Left cardiac atrium (tissue), 4 donors: ENCODE results near the gene BMI1. TPM values are rescaled to one million over a fixed set of nuclear protein-coding genes. Genes with fewer than 3 reads are reported as not detected.

Experiments
- ATAC-seq, 2 donors: fragments of 200-7000 bp; cut with Tn5 transposase; one replicate each; pipeline ENCODE4 v1.9.1; 2020; ENCODE audit warnings: mild to moderate bottlenecking in 2 of 2, moderate library complexity in 2 of 2
- DNase-seq: peaks from one replicate; pipeline ENCODE4 v3.0.0-alpha.2; 2020
- intact Hi-C, 2 donors: fragments of 100-400 bp; cut with DNase I; formaldehyde crosslinking; loops; one replicate each; pipeline versions ENCODE4 v1.14.1 to v1.15.1; 2022 to 2023
- total RNA-seq, 2 donors: library from RNA; stranded (reverse); fragmentation: NEBNext Ultra II Directional; extraction: Animal tissue kit (Norgen Biotek cat#: 25700); gene quantifications; one replicate each; pipeline ENCODE4 v1.2.1, GENCODE V29; 2021
- donor health status: DM: no; HTN: yes; CAD: no.
- donor health status: DM: no; HTN: yes; CAD: no; lungs with severe emphysema.
- donor health status: DM: yes; HTN: yes; CAD: no.
- donor health status: Dilated cardiomyopathy.

BMI1 gene
- total RNA-seq, 2 donors from 2014 or later: 39.9 to 40.5 TPM

DNA sequence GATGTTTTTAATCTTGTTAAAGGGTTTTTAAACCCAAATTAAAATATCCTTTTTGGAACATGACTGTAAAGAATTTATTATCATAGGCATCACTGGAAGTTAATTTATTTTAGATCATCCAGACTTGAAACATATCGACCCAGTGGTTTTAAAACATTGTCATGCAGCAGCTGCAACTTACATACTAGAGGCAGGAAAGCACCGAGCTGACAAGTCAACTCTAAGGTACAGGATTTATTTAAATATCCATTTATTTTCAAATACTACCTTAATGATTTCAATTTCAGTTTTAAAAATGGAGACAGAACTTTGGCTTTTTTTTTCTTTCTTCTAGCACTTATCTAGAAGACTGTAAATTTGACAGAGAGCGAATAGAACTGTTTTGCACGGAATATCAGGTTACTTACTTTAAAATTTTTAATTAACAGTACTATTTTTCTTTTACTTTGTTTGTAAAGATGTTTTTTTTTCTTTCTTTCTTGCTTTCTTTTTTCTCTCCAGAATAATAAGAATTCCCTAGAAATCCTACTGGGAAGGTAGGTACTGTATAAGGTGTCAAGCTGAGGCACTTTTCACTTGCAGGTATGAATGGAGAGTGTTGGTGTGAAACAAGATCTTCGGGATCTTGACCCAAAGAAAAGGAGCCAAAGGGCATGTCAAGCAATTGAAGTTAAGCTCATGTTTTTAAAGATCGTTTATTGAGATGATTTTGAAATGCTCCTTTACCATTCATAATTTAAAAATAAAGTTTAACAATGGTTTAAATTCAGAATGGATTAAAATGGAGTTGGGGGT, 2.9 kb upstream of the BMI1 start:
- DNase-seq (no peak), ATAC-seq (no peak)
- intact Hi-C loops: loop anchor here (5.0 to 10.0 kb wide), 4 partner anchors 63 to 313 kb away; partner anchors contain the start of gene DNAJC1 (in 1 of the 2)

- DNase-seq: no peak
- intact Hi-C loops: loop anchor here (5.0 to 10.0 kb wide), 4 partner anchors 64 to 314 kb away; partner anchors contain the start of gene DNAJC1 (in 1 of the 2)
- no peak for ATAC-seq
Observed at GRCh38 chr10:22318772-22319171, 2.1 kb upstream of the BMI1 start.

GRCh38 chr10:22319547-22319979, 1.3 kb upstream of the BMI1 start:
- DNase-seq: no peak
- intact Hi-C loops: loop anchor here (5.0 to 10.0 kb wide), 4 partner anchors 65 to 315 kb away; partner anchors contain the start of gene DNAJC1 (in 1 of the 2)
- ATAC-seq: no peak

DNA sequence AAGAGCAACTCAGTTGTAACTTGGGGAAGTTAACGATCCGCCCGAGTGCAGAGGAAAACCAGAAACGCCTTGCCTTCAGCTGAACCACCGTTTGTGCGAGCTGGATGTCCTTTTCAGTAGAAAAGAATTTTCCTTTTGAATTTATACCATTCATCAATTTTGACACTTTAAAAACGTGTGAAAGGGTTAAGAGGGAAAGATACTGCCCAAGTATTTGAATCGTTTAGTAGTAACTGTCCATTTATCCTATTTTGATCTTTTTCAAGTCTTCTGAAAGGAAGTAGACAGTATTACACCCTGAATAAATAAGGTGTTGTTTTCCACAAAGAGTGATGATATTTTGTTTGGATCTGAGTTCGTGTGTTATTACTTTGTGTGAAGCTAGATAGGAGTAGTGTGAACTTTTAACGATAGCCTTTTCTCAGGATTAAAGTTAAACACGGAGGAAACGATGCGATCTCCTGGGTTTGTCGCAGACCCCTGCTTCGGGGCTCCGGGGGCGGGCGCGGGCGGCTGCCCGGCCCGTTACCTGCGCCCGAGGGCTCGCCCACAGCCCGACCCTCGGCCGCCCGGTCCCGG, 830 bp upstream of the BMI1 start:
- intact Hi-C loops: loop anchor here (5.0 to 10.0 kb wide), 4 partner anchors 65 to 315 kb away; partner anchors contain the start of gene DNAJC1 (in 1 of the 2)
- ATAC-seq (no peak), DNase-seq (no peak)

DNA sequence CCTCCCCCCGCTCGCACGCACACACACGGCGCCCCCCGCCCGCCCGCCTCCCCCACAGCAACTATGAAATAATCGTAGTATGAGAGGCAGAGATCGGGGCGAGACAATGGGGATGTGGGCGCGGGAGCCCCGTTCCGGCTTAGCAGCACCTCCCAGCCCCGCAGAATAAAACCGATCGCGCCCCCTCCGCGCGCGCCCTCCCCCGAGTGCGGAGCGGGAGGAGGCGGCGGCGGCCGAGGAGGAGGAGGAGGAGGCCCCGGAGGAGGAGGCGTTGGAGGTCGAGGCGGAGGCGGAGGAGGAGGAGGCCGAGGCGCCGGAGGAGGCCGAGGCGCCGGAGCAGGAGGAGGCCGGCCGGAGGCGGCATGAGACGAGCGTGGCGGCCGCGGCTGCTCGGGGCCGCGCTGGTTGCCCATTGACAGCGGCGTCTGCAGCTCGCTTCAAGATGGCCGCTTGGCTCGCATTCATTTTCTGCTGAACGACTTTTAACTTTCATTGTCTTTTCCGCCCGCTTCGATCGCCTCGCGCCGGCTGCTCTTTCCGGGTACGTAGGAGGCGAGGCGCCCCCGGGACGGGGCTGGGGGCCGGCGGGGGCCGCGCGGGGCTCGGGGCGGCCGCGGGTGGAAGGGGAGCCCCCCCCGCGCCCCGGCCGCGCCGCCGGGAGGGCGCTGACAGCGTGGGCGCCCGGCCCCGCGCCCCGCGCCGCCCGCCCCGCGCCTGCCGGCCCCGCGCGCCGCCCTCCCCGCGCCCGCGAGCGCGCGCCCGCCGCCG, 441 bp downstream of the BMI1 start:
- peak; percentile 39 to 56 for ATAC-seq
- DNase-seq: peak; percentile 72
- intact Hi-C loops: no loop called here

- DNase-seq (peak; percentile 52), ATAC-seq (no peak)
- intact Hi-C loops: no loop called here
Observed at GRCh38 chr10:22321924-22322640, 1.2 kb downstream of the BMI1 start.

- intact Hi-C loops: no loop called here
- DNase-seq (no peak), ATAC-seq (no peak)
Observed at GRCh38 chr10:22322641-22323160, 1.8 kb downstream of the BMI1 start.

DNA sequence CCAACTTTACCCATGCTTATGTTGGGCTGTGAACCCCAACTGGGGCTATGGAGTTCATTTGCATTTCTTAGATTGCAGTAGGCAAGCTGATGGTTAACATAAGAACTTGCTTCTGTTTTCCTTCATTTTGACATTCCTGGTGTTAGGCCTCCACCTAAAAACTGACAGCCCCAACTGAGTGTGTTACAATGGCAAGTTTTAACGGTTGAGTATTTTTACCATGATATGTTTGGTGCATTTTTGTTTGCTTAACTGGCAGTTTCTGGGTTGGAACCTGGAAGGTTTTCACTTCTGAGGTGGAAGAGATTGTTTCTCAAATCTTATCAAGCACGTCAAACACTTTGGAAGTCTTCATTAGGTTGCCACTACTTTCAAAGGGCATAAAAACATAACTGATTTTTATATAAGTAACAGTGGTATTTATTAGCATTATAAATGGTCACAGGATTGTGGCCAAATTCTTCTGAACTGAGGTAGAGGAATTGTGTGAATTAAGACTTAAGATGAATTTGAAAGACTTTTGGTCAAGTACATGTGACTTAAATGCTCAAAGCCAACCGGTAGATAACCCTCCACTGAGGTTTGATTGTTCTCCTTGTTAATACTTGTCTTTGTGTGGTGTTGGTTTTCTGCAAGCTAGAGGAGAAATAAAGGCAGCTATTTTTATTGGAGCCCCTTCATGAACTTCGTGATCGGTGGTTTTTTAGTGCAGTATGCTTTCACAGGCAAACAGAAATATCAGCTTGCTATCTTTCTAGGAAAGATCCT, 2.8 kb downstream of the BMI1 start:
- intact Hi-C loops: no loop called here
- DNase-seq (no peak), ATAC-seq (no peak)

GRCh38 chr10:22324413-22324812, 3.5 kb downstream of the BMI1 start:
- no peak for ATAC-seq
- no peak for DNase-seq
- intact Hi-C loops: no loop called here

- intact Hi-C loops: no loop called here
- DNase-seq (no peak), ATAC-seq (no peak)
Observed at GRCh38 chr10:22324893-22325271, 4.0 kb downstream of the BMI1 start.

- DNase-seq (peak; percentile 84), ATAC-seq (peak; percentile 29 to 65)
- intact Hi-C loops: no loop called here
Observed at GRCh38 chr10:22325272-22326144, 4.6 kb downstream of the BMI1 start.

GRCh38 chr10:22326145-22326702, 5.3 kb downstream of the BMI1 start:
- intact Hi-C loops: no loop called here
- DNase-seq (no peak), ATAC-seq (no peak)

DNA sequence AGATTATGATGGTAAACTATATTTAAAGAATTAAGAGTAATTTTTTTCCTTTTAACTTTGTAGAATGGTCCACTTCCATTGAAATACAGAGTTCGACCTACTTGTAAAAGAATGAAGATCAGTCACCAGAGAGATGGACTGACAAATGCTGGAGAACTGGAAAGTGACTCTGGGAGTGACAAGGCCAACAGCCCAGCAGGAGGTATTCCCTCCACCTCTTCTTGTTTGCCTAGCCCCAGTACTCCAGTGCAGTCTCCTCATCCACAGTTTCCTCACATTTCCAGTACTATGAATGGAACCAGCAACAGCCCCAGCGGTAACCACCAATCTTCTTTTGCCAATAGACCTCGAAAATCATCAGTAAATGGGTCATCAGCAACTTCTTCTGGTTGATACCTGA, 8.3 kb downstream of the BMI1 start:
- ATAC-seq (no peak), DNase-seq (no peak)
- intact Hi-C loops: no loop called here

GRCh38 chr10:22332116-22332692, 11.3 kb downstream of the BMI1 start:
- ATAC-seq (no peak), DNase-seq (no peak)
- intact Hi-C loops: no loop called here

DNA sequence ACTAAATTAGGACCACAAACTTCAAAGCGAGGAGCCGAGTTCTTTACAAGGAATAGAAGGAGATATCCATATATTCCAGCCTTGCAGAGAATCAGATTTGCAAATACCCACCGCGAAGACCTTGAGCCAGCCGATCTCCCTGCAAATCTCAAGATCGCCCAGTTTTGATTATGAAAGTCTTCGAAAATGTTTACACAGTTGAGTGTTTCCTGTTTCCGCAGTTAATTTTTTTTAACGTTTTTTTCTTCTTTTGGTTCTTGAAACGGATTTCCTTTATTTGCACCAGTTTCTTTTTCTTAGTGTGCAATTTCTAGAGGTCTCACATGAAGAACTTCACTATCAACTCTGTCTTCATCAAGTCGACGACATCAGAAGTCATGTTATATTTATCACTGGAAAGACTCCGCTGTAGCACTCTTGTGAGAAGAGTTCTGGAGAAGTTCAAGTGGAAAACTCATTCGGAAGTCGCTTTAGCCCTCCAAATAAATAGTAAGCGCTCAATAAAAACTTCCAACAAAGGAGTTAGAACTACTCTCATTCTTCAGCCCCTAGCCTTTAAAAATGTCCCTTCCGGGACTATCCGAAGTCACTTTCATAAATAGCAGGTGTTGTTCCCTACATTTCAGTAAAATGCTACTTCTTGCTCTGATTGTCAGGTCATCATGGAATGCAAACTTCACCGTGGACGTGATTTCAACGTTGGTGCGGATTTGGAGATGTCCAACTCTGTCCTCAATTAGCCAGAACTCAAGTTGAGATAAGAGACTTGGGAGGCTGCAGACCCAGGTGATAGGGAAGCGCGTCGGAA, 12.5 kb downstream of the BMI1 start:
- intact Hi-C loops: no loop called here
- DNase-seq (no peak), ATAC-seq (no peak)

DNA sequence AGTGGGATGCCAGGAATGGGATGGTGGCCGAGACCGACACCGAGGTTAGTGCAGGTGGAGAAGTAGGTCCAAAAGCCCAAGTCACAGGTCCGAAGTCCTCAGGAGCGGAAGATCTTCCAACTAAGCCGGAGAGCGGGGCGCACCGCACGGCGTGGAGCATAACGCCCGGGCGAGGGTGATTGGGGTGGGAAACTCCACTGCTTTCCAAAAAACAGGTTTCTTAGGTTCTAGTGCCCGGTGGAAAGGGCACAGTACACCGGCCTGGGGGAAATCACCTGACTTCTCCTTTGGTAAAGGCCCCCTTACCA, 13.0 kb downstream of the BMI1 start:
- DNase-seq (peak; percentile 19), ATAC-seq (no peak)
- intact Hi-C loops: no loop called here
